ENCODE measurements around the gene PDE4D.

DNA sequence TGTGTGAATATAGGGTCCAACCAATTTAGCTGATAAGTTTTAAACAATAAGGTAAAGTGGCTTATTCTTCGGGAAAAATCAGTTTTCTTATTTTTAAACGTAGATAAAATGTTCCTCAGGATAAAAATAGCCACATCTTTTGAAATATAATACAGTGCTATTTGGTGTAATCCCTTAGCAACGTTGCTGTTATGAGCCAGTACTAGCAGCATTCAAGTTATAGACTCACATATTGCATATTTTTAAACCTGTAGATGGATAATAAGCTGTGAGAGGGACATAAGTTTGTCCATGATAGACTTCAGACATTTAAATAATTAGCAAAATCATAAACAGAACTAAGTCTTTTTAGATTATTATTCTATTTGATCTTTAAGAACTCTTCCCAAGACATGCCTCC, 6.3 kb downstream of the PDE4D start:
- no peak for TF ChIP-seq POLR2A (IDR thresholded peaks at IDR 0.05)
- TF ChIP-seq, protein P1, sequence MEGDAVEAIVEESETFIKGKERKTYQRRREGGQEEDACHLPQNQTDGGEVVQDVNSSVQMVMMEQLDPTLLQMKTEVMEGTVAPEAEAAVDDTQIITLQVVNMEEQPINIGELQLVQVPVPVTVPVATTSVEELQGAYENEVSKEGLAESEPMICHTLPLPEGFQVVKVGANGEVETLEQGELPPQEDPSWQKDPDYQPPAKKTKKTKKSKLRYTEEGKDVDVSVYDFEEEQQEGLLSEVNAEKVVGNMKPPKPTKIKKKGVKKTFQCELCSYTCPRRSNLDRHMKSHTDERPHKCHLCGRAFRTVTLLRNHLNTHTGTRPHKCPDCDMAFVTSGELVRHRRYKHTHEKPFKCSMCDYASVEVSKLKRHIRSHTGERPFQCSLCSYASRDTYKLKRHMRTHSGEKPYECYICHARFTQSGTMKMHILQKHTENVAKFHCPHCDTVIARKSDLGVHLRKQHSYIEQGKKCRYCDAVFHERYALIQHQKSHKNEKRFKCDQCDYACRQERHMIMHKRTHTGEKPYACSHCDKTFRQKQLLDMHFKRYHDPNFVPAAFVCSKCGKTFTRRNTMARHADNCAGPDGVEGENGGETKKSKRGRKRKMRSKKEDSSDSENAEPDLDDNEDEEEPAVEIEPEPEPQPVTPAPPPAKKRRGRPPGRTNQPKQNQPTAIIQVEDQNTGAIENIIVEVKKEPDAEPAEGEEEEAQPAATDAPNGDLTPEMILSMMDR (IDR thresholded peaks at IDR 0.05): no peak

Data from right lobe of liver (tissue), 4 donors.